ENCODE measurements around the gene HNF4A. TPM values are rescaled to one million over a fixed set of nuclear protein-coding genes. Genes with fewer than 3 reads are reported as not detected.
A peak's percentile ranks its signal among the peaks of the same experiment; 100 is the strongest.

HNF4A gene
- total and polyA plus RNA-seq, 2 of the 13 experiments (the other 11 are each of a cell fraction or from before 2014, with no cell fraction given) = 80.9 to 169 TPM

DNA sequence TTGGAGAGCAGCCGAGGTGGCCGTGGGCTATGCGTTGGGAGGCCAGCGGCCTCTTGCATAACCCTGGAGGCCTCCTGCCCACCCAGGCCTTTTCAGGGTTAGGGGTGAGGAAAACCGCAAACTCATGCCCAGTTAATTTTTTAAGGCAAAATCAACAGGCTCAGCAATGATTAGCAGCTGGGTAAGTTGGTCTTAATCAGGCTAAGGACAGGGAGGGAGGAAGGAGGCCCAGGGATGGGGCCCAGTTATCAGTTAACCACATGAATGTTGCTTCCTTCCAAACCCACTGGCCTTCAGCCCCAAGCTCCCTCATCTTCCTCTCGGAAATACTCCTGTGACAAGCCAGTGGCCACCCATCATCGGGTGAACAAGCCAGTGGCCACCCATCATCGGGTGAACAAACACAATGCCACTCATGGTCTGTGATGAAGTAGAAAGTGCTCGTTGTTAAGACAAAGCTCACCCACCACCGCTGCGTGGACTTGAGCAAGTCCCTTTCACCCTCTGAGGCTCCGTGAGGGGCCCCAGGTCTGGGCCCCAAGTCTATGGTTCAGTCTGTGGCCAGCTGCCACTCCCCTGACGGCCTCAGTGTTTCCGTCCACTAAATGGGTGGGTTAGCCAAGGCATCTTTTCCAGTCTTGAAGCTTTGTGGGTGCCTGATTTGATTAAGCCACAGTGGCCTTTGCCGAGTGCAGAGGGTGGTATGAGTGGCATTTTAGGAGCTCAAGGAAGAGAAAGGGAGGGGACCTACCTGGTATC is 39.4 kb downstream of the HNF4A start (continued):
- TF ChIP-seq, protein P1, sequence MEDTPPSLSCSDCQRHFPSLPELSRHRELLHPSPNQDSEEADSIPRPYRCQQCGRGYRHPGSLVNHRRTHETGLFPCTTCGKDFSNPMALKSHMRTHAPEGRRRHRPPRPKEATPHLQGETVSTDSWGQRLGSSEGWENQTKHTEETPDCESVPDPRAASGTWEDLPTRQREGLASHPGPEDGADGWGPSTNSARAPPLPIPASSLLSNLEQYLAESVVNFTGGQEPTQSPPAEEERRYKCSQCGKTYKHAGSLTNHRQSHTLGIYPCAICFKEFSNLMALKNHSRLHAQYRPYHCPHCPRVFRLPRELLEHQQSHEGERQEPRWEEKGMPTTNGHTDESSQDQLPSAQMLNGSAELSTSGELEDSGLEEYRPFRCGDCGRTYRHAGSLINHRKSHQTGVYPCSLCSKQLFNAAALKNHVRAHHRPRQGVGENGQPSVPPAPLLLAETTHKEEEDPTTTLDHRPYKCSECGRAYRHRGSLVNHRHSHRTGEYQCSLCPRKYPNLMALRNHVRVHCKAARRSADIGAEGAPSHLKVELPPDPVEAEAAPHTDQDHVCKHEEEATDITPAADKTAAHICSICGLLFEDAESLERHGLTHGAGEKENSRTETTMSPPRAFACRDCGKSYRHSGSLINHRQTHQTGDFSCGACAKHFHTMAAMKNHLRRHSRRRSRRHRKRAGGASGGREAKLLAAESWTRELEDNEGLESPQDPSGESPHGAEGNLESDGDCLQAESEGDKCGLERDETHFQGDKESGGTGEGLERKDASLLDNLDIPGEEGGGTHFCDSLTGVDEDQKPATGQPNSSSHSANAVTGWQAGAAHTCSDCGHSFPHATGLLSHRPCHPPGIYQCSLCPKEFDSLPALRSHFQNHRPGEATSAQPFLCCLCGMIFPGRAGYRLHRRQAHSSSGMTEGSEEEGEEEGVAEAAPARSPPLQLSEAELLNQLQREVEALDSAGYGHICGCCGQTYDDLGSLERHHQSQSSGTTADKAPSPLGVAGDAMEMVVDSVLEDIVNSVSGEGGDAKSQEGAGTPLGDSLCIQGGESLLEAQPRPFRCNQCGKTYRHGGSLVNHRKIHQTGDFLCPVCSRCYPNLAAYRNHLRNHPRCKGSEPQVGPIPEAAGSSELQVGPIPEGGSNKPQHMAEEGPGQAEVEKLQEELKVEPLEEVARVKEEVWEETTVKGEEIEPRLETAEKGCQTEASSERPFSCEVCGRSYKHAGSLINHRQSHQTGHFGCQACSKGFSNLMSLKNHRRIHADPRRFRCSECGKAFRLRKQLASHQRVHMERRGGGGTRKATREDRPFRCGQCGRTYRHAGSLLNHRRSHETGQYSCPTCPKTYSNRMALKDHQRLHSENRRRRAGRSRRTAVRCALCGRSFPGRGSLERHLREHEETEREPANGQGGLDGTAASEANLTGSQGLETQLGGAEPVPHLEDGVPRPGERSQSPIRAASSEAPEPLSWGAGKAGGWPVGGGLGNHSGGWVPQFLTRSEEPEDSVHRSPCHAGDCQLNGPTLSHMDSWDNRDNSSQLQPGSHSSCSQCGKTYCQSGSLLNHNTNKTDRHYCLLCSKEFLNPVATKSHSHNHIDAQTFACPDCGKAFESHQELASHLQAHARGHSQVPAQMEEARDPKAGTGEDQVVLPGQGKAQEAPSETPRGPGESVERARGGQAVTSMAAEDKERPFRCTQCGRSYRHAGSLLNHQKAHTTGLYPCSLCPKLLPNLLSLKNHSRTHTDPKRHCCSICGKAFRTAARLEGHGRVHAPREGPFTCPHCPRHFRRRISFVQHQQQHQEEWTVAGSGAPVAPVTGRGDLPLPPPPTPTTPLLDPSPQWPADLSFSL (CRISPR knock-in tag; IDR thresholded peaks at IDR 0.05) = no peak; the same call in 1 of the 2 replicates
- TF ChIP-seq, protein P2, sequence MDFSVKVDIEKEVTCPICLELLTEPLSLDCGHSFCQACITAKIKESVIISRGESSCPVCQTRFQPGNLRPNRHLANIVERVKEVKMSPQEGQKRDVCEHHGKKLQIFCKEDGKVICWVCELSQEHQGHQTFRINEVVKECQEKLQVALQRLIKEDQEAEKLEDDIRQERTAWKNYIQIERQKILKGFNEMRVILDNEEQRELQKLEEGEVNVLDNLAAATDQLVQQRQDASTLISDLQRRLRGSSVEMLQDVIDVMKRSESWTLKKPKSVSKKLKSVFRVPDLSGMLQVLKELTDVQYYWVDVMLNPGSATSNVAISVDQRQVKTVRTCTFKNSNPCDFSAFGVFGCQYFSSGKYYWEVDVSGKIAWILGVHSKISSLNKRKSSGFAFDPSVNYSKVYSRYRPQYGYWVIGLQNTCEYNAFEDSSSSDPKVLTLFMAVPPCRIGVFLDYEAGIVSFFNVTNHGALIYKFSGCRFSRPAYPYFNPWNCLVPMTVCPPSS (IDR thresholded peaks at IDR 0.05) = no peak
- TF ChIP-seq SP2 (CRISPR knock-in tag; IDR thresholded peaks at IDR 0.05) = no peak
- TF ChIP-seq HDAC2 (CRISPR knock-in tag; IDR thresholded peaks at IDR 0.05) = peak; percentile 90
- TF ChIP-seq, protein P3, sequence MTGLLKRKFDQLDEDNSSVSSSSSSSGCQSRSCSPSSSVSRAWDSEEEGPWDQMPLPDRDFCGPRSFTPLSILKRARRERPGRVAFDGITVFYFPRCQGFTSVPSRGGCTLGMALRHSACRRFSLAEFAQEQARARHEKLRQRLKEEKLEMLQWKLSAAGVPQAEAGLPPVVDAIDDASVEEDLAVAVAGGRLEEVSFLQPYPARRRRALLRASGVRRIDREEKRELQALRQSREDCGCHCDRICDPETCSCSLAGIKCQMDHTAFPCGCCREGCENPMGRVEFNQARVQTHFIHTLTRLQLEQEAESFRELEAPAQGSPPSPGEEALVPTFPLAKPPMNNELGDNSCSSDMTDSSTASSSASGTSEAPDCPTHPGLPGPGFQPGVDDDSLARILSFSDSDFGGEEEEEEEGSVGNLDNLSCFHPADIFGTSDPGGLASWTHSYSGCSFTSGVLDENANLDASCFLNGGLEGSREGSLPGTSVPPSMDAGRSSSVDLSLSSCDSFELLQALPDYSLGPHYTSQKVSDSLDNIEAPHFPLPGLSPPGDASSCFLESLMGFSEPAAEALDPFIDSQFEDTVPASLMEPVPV (CRISPR knock-in tag; IDR thresholded peaks at IDR 0.05) = peak; percentile 99
- TF ChIP-seq AKAP8 (CRISPR knock-in tag; IDR thresholded peaks at IDR 0.05) = peak; percentile 47
- no peak for TF ChIP-seq JUN (CRISPR knock-in tag; IDR thresholded peaks at IDR 0.05)
- peak; percentile 100 for TF ChIP-seq MED1 (CRISPR knock-in tag; IDR thresholded peaks at IDR 0.05)
- TF ChIP-seq GLI4 (CRISPR knock-in tag; IDR thresholded peaks at IDR 0.05; ENCODE audit: borderline replicate concordance) = 0 out of 2 replicates have a peak, but pooled peaks have one; percentile 21
- no peak for TF ChIP-seq FOXO1 (CRISPR knock-in tag; IDR thresholded peaks at IDR 0.05)
- TF ChIP-seq EP300 (IDR thresholded peaks at IDR 0.05; ENCODE audit: low read depth in 2 of 2, low read length in 2 of 2) = no peak; a peak in 3 of 4 replicates
- 0 out of 2 replicates have a peak, but pooled peaks have one; percentile 5 for TF ChIP-seq EP300 (CRISPR knock-in tag; IDR thresholded peaks at IDR 0.05; ENCODE audit: borderline replicate concordance)
- peak; percentile 91 for TF ChIP-seq KAT7 (CRISPR knock-in tag; IDR thresholded peaks at IDR 0.05; ENCODE audit: borderline replicate concordance)
- TF ChIP-seq TOE1 (CRISPR knock-in tag; IDR thresholded peaks at IDR 0.05) = peak; percentile 93
- no peak; the same call in 1 of the 2 replicates for TF ChIP-seq TAF1 (CRISPR knock-in tag; IDR thresholded peaks at IDR 0.05)
- peak; percentile 75 for TF ChIP-seq SRSF1 (optimal IDR thresholded peaks at IDR 0.05; ENCODE audit: low read depth, low read length)
- TF ChIP-seq ZBTB20 (CRISPR knock-in tag; IDR thresholded peaks at IDR 0.05; ENCODE audit: borderline replicate concordance, low read depth) = no peak; the same call in none of the 2 replicates
- TF ChIP-seq TEAD3 (CRISPR knock-in tag; optimal IDR thresholded peaks at IDR 0.05; ENCODE audit: borderline replicate concordance) = peak; percentile 91
- TF ChIP-seq, protein P4, sequence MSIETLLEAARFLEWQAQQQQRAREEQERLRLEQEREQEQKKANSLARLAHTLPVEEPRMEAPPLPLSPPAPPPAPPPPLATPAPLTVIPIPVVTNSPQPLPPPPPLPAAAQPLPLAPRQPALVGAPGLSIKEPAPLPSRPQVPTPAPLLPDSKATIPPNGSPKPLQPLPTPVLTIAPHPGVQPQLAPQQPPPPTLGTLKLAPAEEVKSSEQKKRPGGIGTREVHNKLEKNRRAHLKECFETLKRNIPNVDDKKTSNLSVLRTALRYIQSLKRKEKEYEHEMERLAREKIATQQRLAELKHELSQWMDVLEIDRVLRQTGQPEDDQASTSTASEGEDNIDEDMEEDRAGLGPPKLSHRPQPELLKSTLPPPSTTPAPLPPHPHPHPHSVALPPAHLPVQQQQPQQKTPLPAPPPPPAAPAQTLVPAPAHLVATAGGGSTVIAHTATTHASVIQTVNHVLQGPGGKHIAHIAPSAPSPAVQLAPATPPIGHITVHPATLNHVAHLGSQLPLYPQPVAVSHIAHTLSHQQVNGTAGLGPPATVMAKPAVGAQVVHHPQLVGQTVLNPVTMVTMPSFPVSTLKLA (IDR thresholded peaks at IDR 0.05) = no peak
